NCI-H1092 (cell line): Measurements from ENCODE around the gene SEC24C.
"Not testable (repeated sequence)": the region's sequence is repeated elsewhere in the genome, so short reads cannot be mapped to it uniquely, and the experiment has no call there.

Source experiments
- DNase-seq: peaks from one replicate; lab custom pipeline; 2025; lab: John Stamatoyannopoulos, UW

Gene SEC24C

GRCh38 chr10:73731588-73732375 is 12.4 kb upstream of the SEC24C start:
- no peak for DNase-seq

- no peak for DNase-seq
Measured at GRCh38 chr10:73732426-73732825, 11.7 kb upstream of the SEC24C start.

- no peak for DNase-seq
Measured at GRCh38 chr10:73732931-73733623, 11.1 kb upstream of the SEC24C start.

- DNase-seq, result no peak
Measured at GRCh38 chr10:73734028-73734720, 10.0 kb upstream of the SEC24C start.

GRCh38 chr10:73734796-73735305 is 9.3 kb upstream of the SEC24C start:
- no peak for DNase-seq

GRCh38 chr10:73740501-73741254 is 3.5 kb upstream of the SEC24C start:
- DNase-seq, result not testable (repeated sequence)

GRCh38 chr10:73742454-73742734 is 1.8 kb upstream of the SEC24C start:
- DNase-seq, result no peak

GRCh38 chr10:73743327-73743904 is 756 bp upstream of the SEC24C start:
- no peak for DNase-seq

- DNase-seq, result no peak
Measured at GRCh38 chr10:73744664-73744975, 448 bp downstream of the SEC24C start.

- DNase-seq, result no peak
Measured at GRCh38 chr10:73746721-73747120, 2.5 kb downstream of the SEC24C start.

GRCh38 chr10:73750819-73751218 is 6.6 kb downstream of the SEC24C start:
- DNase-seq, result no peak

GRCh38 chr10:73756183-73756582 is 12.0 kb downstream of the SEC24C start:
- no peak for DNase-seq

- DNase-seq, result no peak
Measured at GRCh38 chr10:73758704-73759511, 14.7 kb downstream of the SEC24C start.

GRCh38 chr10:73759512-73760115 is 15.4 kb downstream of the SEC24C start:
- DNase-seq, result no peak

GRCh38 chr10:73761781-73762180 is 17.6 kb downstream of the SEC24C start:
- no peak for DNase-seq

GRCh38 chr10:73762915-73763314 is 18.7 kb downstream of the SEC24C start:
- DNase-seq, result no peak

GRCh38 chr10:73763343-73763742 is 19.2 kb downstream of the SEC24C start:
- DNase-seq, result no peak

GRCh38 chr10:73765066-73765465 is 20.9 kb downstream of the SEC24C start:
- DNase-seq, result no peak

GRCh38 chr10:73768881-73769280 is 24.7 kb downstream of the SEC24C start:
- DNase-seq, result no peak

- no peak for DNase-seq
Measured at GRCh38 chr10:73769396-73769795, 25.2 kb downstream of the SEC24C start.
